Esophagus muscularis mucosa (tissue), 3 donors: ENCODE results near the gene OSBP2.

ENCODE experiments used
- POLR2AphosphoS5 ChIP-seq, 2 donors: sonication (generic); formaldehyde crosslinking; IDR thresholded peaks; one replicate each; pipeline ENCODE4 v1.6.1; 2017; ENCODE audit warnings: antibody characterized with exemption in 2 of 2
- TF ChIP-seq, protein P1 (sequence below), 3 experiments: fragments of 200-600 bp in 2 of 3; fragments of 450-650 bp in 1 of 3; sonication (generic) in 2 of 3; IDR thresholded peaks; one replicate each; pipeline ENCODE4 v1.5.1; 2017 to 2019; ENCODE audit warnings: antibody characterized with exemption in 3 of 3, mild to moderate bottlenecking in 2 of 3, moderate library complexity in 1 of 3

DNA sequence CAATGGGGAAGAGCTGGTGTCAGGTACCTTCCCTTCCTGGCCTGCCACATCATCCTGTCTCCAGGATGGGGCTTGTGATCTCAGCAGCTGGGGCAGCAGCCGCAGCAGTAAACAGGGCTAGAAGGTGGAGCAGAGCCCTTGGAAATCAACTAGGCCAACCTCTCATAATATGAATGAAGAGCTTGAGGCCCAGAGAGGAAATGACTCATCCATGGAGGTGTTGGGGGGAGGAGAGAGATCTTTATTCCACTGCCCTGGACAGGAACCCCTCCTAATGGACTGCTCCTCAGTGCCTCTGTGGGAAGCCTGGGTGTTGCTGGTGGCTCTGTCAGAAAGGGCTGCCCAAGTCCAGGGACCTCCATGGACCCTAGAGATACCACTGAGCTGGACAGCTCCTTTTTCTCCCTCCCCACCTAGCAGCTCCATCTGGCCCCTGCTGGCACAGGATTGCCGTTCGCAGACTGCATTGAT, 111.8 kb downstream of the OSBP2 start:
- TF ChIP-seq, protein P1, sequence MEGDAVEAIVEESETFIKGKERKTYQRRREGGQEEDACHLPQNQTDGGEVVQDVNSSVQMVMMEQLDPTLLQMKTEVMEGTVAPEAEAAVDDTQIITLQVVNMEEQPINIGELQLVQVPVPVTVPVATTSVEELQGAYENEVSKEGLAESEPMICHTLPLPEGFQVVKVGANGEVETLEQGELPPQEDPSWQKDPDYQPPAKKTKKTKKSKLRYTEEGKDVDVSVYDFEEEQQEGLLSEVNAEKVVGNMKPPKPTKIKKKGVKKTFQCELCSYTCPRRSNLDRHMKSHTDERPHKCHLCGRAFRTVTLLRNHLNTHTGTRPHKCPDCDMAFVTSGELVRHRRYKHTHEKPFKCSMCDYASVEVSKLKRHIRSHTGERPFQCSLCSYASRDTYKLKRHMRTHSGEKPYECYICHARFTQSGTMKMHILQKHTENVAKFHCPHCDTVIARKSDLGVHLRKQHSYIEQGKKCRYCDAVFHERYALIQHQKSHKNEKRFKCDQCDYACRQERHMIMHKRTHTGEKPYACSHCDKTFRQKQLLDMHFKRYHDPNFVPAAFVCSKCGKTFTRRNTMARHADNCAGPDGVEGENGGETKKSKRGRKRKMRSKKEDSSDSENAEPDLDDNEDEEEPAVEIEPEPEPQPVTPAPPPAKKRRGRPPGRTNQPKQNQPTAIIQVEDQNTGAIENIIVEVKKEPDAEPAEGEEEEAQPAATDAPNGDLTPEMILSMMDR (IDR thresholded peaks at IDR 0.05) = no peak
- TF ChIP-seq POLR2AphosphoS5 (IDR thresholded peaks at IDR 0.05) = no peak
